Nephron progenitor cell (in vitro differentiated cells): ENCODE data around the gene SEC14L6.

Experiments
- DNase-seq: peaks from one replicate; pipeline ENCODE4 v3.0.0; 2021
- H3K27ac Mint-ChIP-seq: 2 replicates; pipeline ENCODE4 v1.8.0; 2021; ENCODE audit warnings: mild to moderate bottlenecking, moderate library complexity, mixed read lengths
- H3K27me3 Mint-ChIP-seq: 2 replicates; pipeline ENCODE4 v1.8.0; 2021; ENCODE audit warnings: mild to moderate bottlenecking, low read depth, mixed read lengths; ENCODE audit not compliant: poor library complexity
- H3K36me3 Mint-ChIP-seq: 2 replicates; pipeline ENCODE4 v1.8.0; 2021; ENCODE audit warnings: low read depth, mixed read lengths
- H3K4me1 Mint-ChIP-seq: 2 replicates; pipeline ENCODE4 v1.8.0; 2021; ENCODE audit warnings: mixed read lengths
- H3K4me3 Mint-ChIP-seq: 2 replicates; pipeline ENCODE4 v1.8.0; 2021; ENCODE audit warnings: mild to moderate bottlenecking, moderate library complexity, mixed read lengths
- H3K9me3 Mint-ChIP-seq: 2 replicates; pipeline ENCODE4 v1.8.0; 2021; ENCODE audit warnings: mild to moderate bottlenecking, moderate library complexity, mixed read lengths
- CTCF ChIP-seq: fragments of 200-600 bp; sonication (generic); IDR thresholded peaks from 2 replicates; pipeline ENCODE4 v1.5.0; 2021; ENCODE audit warnings: antibody characterized with exemption

The SEC14L6 gene

GRCh38 chr22:30490399-30490798 is 56.1 kb downstream of the SEC14L6 start:
- Mint-ChIP-seq H3K4me3 (no peak overlapping the region), H3K9me3 (no peaks in the 10 kb centered on the region), H3K27me3 (peaks cover 27% of the 10 kb centered on the region), H3K36me3 (no peaks in the 10 kb centered on the region), H3K4me1 (peaks cover 5% of the 10 kb centered on the region), H3K27ac (no peak overlapping the region)
- DNase-seq: peak; percentile 18
- no peak for TF ChIP-seq CTCF

DNA sequence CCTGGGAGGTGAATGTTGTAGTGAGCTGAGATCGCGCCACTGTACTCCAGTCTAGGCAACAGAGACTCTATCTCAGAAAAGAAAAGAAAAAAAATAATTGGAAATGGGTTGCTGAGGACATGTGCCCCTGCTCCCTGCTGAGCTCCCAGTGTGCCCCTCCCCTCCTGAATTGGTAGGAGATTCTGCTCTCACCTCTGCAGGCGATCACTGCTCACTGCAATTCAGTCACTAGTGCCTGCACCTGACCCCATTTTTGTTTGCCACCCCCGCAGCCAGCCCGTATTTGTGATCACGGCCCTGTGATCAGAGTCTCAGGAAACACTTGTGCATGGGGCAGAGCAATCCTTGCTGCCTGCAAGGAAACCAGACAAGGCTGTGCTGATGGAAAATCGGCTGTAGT is 58.4 kb downstream of the SEC14L6 start:
- TF ChIP-seq CTCF: no peak
- no peak for DNase-seq
- Mint-ChIP-seq H3K4me1 (peaks cover 5% of the 10 kb centered on the region), H3K36me3 (no peaks in the 10 kb centered on the region), H3K9me3 (no peaks in the 10 kb centered on the region), H3K27ac (peak overlapping the region; percentile 72), H3K27me3 (peaks cover 23% of the 10 kb centered on the region), H3K4me3 (no peak overlapping the region)

GRCh38 chr22:30486661-30487115 is 59.9 kb downstream of the SEC14L6 start:
- H3K27me3 Mint-ChIP-seq: peaks cover 26% of the 10 kb centered on the region
- no peak overlapping the region for H3K4me3 Mint-ChIP-seq
- DNase-seq: no peak
- no peak for TF ChIP-seq CTCF
- no peak overlapping the region for H3K27ac Mint-ChIP-seq
- H3K4me1 Mint-ChIP-seq: peaks cover 5% of the 10 kb centered on the region
- H3K9me3 Mint-ChIP-seq: no peaks in the 10 kb centered on the region
- H3K36me3 Mint-ChIP-seq: no peaks in the 10 kb centered on the region

GRCh38 chr22:30486118-30486517 is 60.4 kb downstream of the SEC14L6 start:
- DNase-seq: no peak
- H3K4me3 Mint-ChIP-seq: no peak overlapping the region
- no peaks in the 10 kb centered on the region for H3K9me3 Mint-ChIP-seq
- H3K36me3 Mint-ChIP-seq: no peaks in the 10 kb centered on the region
- peaks cover 26% of the 10 kb centered on the region for H3K27me3 Mint-ChIP-seq
- no peak for TF ChIP-seq CTCF
- no peak overlapping the region for H3K27ac Mint-ChIP-seq
- H3K4me1 Mint-ChIP-seq: peaks cover 5% of the 10 kb centered on the region

DNA sequence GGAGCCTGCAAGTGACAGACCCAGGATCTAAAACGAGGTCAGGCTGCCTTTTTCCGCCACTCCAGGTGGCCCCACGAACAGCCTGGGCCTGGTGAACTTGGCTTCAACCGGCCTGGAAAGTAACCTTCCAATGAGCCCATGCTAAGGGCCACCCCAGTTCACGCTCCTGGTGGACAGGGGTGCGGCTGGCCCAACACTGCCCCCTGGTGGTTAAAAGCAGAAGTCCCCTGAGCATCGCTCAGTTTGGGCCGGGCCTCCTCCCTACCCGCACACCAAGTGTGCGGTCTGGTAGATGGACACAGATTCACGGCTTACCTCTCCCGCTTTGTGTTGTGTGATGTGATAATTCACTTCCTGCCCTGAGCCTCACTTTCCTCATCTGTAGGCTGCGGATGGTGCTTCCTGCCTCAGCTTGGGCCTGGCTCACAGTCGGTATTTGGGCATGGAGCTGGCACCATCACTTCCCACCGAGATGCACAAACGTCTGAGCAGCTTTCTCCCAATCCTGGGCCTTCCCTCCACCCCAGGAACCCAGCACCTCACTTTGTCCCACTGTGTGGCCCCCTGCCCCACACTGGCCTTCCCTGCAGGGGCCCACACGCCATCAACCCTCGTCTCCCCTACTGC is 61.1 kb downstream of the SEC14L6 start:
- Mint-ChIP-seq H3K27me3 (peaks cover 28% of the 10 kb centered on the region), H3K4me1 (peaks cover 5% of the 10 kb centered on the region), H3K4me3 (no peak overlapping the region), H3K9me3 (no peaks in the 10 kb centered on the region), H3K27ac (no peak overlapping the region), H3K36me3 (no peaks in the 10 kb centered on the region)
- DNase-seq: peak; percentile 81
- TF ChIP-seq CTCF: peak; percentile 98

DNA sequence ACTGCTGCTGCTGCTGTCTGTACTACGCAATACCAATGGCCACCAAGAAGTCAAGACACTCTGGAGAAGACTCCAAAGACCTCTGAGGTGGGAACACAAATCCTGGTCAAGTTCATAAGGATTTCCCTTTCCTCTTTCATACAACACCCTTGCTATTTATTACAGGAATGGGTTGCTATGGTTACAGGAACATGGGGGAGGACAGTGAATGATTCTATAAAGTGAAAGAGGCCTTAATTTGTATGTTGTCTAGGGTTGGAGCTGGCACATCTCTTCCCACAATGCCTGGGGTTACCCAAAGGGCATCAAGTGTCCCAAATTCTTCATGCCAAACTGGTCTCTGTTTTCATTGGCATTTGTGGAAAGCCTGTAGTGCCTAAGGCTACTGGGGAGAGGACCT is 63.4 kb downstream of the SEC14L6 start:
- no peak overlapping the region for H3K27ac Mint-ChIP-seq
- H3K9me3 Mint-ChIP-seq: no peaks in the 10 kb centered on the region
- no peak for DNase-seq
- H3K27me3 Mint-ChIP-seq: peaks cover 29% of the 10 kb centered on the region
- H3K4me1 Mint-ChIP-seq: peaks cover 2% of the 10 kb centered on the region
- H3K36me3 Mint-ChIP-seq: no peaks in the 10 kb centered on the region
- TF ChIP-seq CTCF: no peak
- H3K4me3 Mint-ChIP-seq: no peak overlapping the region
